ENCODE results near the gene TARBP1.
A peak's percentile ranks its signal among the peaks of the same experiment; 100 is the strongest.

TARBP1 gene

GRCh38 chr1:234497589-234497988, 18.6 kb upstream of the TARBP1 start:
- H3K4me3 ChIP-seq (ENCODE audit: low read depth, low read length) = no peak overlapping the region
- TF ChIP-seq CTCF (conservative IDR thresholded peaks at IDR 0.05; ENCODE audit: low read depth, low read length) = no peak
- DNase-seq (ENCODE audit: low read depth) = no peak

- no peak for TF ChIP-seq CTCF (conservative IDR thresholded peaks at IDR 0.05; ENCODE audit: low read depth, low read length)
- peak overlapping the region; percentile 25 for H3K4me3 ChIP-seq (ENCODE audit: low read depth, low read length)
- DNase-seq (ENCODE audit: low read depth) = peak; percentile 89
These were observed 16.4 kb upstream of the TARBP1 start for GRCh38 chr1:234495231-234495990.

- no peak overlapping the region for H3K4me3 ChIP-seq (ENCODE audit: low read depth, low read length)
- DNase-seq (ENCODE audit: low read depth) = no peak
- no peak for TF ChIP-seq CTCF (conservative IDR thresholded peaks at IDR 0.05; ENCODE audit: low read depth, low read length)
These were observed 15.1 kb upstream of the TARBP1 start for GRCh38 chr1:234494049-234494448.

GRCh38 chr1:234490793-234491479, 12.0 kb upstream of the TARBP1 start:
- no peak for TF ChIP-seq CTCF (conservative IDR thresholded peaks at IDR 0.05; ENCODE audit: low read depth, low read length)

GRCh38 chr1:234489698-234490077, 10.7 kb upstream of the TARBP1 start:
- no peak for TF ChIP-seq CTCF (conservative IDR thresholded peaks at IDR 0.05; ENCODE audit: low read depth, low read length)
- DNase-seq (ENCODE audit: low read depth) = no peak
- no peak overlapping the region for H3K4me3 ChIP-seq (ENCODE audit: low read depth, low read length)

More at GRCh38 chr1:234490793-234491479, 12.0 kb upstream of the TARBP1 start:
- no peak for DNase-seq (ENCODE audit: low read depth)
- H3K4me3 ChIP-seq (ENCODE audit: low read depth, low read length) = no peak overlapping the region

- no peak for TF ChIP-seq CTCF (conservative IDR thresholded peaks at IDR 0.05; ENCODE audit: low read depth, low read length)
- no peak for DNase-seq (ENCODE audit: low read depth)
- H3K4me3 ChIP-seq (ENCODE audit: low read depth, low read length) = no peak overlapping the region
These were observed 10.2 kb upstream of the TARBP1 start for GRCh38 chr1:234489007-234489697.
